CD8-positive, alpha-beta memory T cell (primary cell): ENCODE measurements around the gene MIF4GD. TPM values are rescaled to one million over a fixed set of nuclear protein-coding genes. Genes with fewer than 3 reads are reported as not detected.

Experiments
- CTCF ChIA-PET: fragments of 350-600 bp; sonication (Branson Sonifier 250); formaldehyde crosslinking; loops from one replicate; lab custom pipeline; 2021; ENCODE audit warnings: antibody characterized with exemption; lab: Charles Lee
- POLR2A ChIA-PET: fragments of 350-600 bp; sonication (Branson Sonifier 250); formaldehyde crosslinking; loops from one replicate; lab custom pipeline; 2021; ENCODE audit warnings: antibody characterized with exemption; lab: Charles Lee
- DNase-seq, 5 donors: peaks; one replicate each; pipeline versions ENCODE4 v3.0.0 to v3.0.0-alpha.2; 2020 to 2022; ENCODE audit warnings: mixed read lengths in 1 of 5
- H3K27ac ChIP-seq: one replicate; pipeline ENCODE4 v1.7.0; 2013; ENCODE audit warnings: low read depth, mild to moderate bottlenecking, low read length, moderate library complexity
- H3K27me3 ChIP-seq: 2 replicates; pipeline ENCODE4 v1.7.0; 2013; ENCODE audit warnings: low read length, mild to moderate bottlenecking; ENCODE audit not compliant: insufficient read depth, poor library complexity, severe bottlenecking
- H3K36me3 ChIP-seq: 2 replicates; pipeline ENCODE4 v1.7.0; 2013; ENCODE audit warnings: mild to moderate bottlenecking, low read length, moderate library complexity; ENCODE audit not compliant: insufficient read depth
- H3K4me1 ChIP-seq: 2 replicates; pipeline ENCODE4 v1.7.0; 2013; ENCODE audit warnings: mild to moderate bottlenecking, low read length, moderate library complexity; ENCODE audit not compliant: insufficient read depth
- H3K4me3 ChIP-seq: 2 replicates; pipeline ENCODE4 v1.7.0; 2013; ENCODE audit warnings: mild to moderate bottlenecking, low read length
- H3K9me3 ChIP-seq: 2 replicates; pipeline ENCODE4 v1.7.0; 2013; ENCODE audit warnings: mild to moderate bottlenecking, low read length
- H3K27ac Mint-ChIP-seq, 8 donors: one replicate each; pipeline ENCODE4 v1.8.0; 2020 to 2021; ENCODE audit warnings: mixed read lengths in 8 of 8, mild to moderate bottlenecking in 6 of 8, inconsistent platforms in 3 of 8, moderate library complexity in 3 of 8
- H3K27me3 Mint-ChIP-seq, 2 donors: one replicate each; pipeline ENCODE4 v1.8.0; 2020 to 2021; ENCODE audit warnings: mixed read lengths in 2 of 2, mild to moderate bottlenecking in 1 of 2, moderate library complexity in 1 of 2
- H3K36me3 Mint-ChIP-seq, 3 donors: one replicate each; pipeline ENCODE4 v1.8.0; 2020 to 2021; ENCODE audit warnings: mixed read lengths in 3 of 3, inconsistent platforms in 1 of 3, mild to moderate bottlenecking in 1 of 3
- H3K4me1 Mint-ChIP-seq, 3 donors: one replicate each; pipeline ENCODE4 v1.8.0; 2020 to 2021; ENCODE audit warnings: mixed read lengths in 3 of 3, inconsistent platforms in 1 of 3, mild to moderate bottlenecking in 1 of 3
- H3K4me3 Mint-ChIP-seq, 7 donors: one replicate each; pipeline ENCODE4 v1.8.0; 2020 to 2021; ENCODE audit warnings: mixed read lengths in 7 of 7, mild to moderate bottlenecking in 6 of 7, moderate library complexity in 4 of 7, inconsistent platforms in 2 of 7
- H3K9me3 Mint-ChIP-seq, 5 donors: one replicate each; pipeline ENCODE4 v1.8.0; 2020 to 2022; ENCODE audit warnings: mixed read lengths in 5 of 5, mild to moderate bottlenecking in 3 of 5, moderate library complexity in 2 of 5, inconsistent platforms in 1 of 5
- polyA plus RNA-seq: library from polyadenylated mRNA; unstranded; fragments of 300-500 nt; fragmentation: Illumina TruSeq; gene quantifications from one replicate; pipeline ENCODE4 v1.2.3, GENCODE V29; 2021
- total RNA-seq, 2 experiments: library from RNA; stranded (reverse); gene quantifications; one replicate each; pipeline ENCODE4 v1.2.3, GENCODE V29; 2021

The MIF4GD gene
- total and polyA plus RNA-seq, 3 experiments from 2014 or later: 38.5 to 108 (median 40.4) TPM

GRCh38 chr17:75313941-75314551 lies 43.0 kb upstream of the MIF4GD start:
- Histone ChIP-seq H3K27me3 (no peaks in the 10 kb centered on the region), H3K36me3 (peaks cover 8% of the 10 kb centered on the region), H3K27ac (no peak overlapping the region), H3K9me3 (no peaks in the 10 kb centered on the region), H3K4me3 (no peak overlapping the region), H3K4me1 (peaks cover 5% of the 10 kb centered on the region)
- Mint-ChIP-seq H3K4me1 (peaks cover 0 to 4% (median 4%) of the 10 kb centered on the region in 3 donors), H3K27ac (peak overlapping the region in 6 of 8 donors; percentile 4 to 75 (median 46)), H3K27me3 (no peaks in the 10 kb centered on the region), H3K4me3 (no peak overlapping the region), H3K9me3 (no peaks in the 10 kb centered on the region), H3K36me3 (peaks cover 0 to 22% (median 0%) of the 10 kb centered on the region in 3 donors)
- no peak for DNase-seq
- ChIA-PET CTCF (no interaction called here), POLR2A (no interaction called here)

GRCh38 chr17:75308732-75309629 lies 38.0 kb upstream of the MIF4GD start:
- H3K27me3 Mint-ChIP-seq: no peaks in the 10 kb centered on the region
- peaks cover 0 to 4% (median 0%) of the 10 kb centered on the region in 3 donors for H3K4me1 Mint-ChIP-seq
- H3K9me3 Mint-ChIP-seq: no peaks in the 10 kb centered on the region
- H3K27ac ChIP-seq: no peak overlapping the region
- peaks cover 0 to 2% (median 0%) of the 10 kb centered on the region in 3 donors for H3K36me3 Mint-ChIP-seq
- CTCF ChIA-PET: interaction anchor here (1.2 to 1.7 kb wide), 2 partner anchors 14 to 104 kb away, joined by 3 to 5 read pairs; no protein-coding TSS in a partner anchor
- DNase-seq: no peak
- no peaks in the 10 kb centered on the region for H3K9me3 ChIP-seq
- H3K27me3 ChIP-seq: no peaks in the 10 kb centered on the region
- H3K4me1 ChIP-seq: peaks cover 5% of the 10 kb centered on the region
- POLR2A ChIA-PET: interaction anchor here (0.5 to 0.7 kb wide), 2 partner anchors 12 to 162 kb away, joined by 3 to 5 read pairs; no protein-coding TSS in a partner anchor
- H3K36me3 ChIP-seq: no peaks in the 10 kb centered on the region
- H3K27ac Mint-ChIP-seq: peak overlapping the region in 1 of 8 donors; percentile 52
- H3K4me3 Mint-ChIP-seq: no peak overlapping the region
- no peak overlapping the region for H3K4me3 ChIP-seq

GRCh38 chr17:75307957-75308731 lies 37.1 kb upstream of the MIF4GD start:
- Mint-ChIP-seq H3K4me3 (no peak overlapping the region), H3K27me3 (no peaks in the 10 kb centered on the region), H3K4me1 (peaks cover 0 to 2% (median 0%) of the 10 kb centered on the region in 3 donors), H3K36me3 (no peaks in the 10 kb centered on the region), H3K27ac (peak overlapping the region in 3 of 8 donors; percentile 17 to 42 (median 29)), H3K9me3 (no peaks in the 10 kb centered on the region)
- Histone ChIP-seq H3K9me3 (no peaks in the 10 kb centered on the region), H3K27me3 (no peaks in the 10 kb centered on the region), H3K27ac (no peak overlapping the region), H3K4me3 (no peak overlapping the region), H3K4me1 (peaks cover 5% of the 10 kb centered on the region), H3K36me3 (no peaks in the 10 kb centered on the region)
- DNase-seq: no peak
- ChIA-PET POLR2A (no interaction called here), CTCF (interaction anchor here (1.2 to 1.7 kb wide), 2 partner anchors 15 to 104 kb away, joined by 3 to 5 read pairs; no protein-coding TSS in a partner anchor)

GRCh38 chr17:75301502-75302206 lies 30.6 kb upstream of the MIF4GD start:
- POLR2A ChIA-PET: interaction anchor here (0.5 kb wide), 1 partner anchor 13 kb away, joined by 3 read pairs; no protein-coding TSS in a partner anchor

GRCh38 chr17:75301049-75301448 lies 30.0 kb upstream of the MIF4GD start:
- H3K27me3 ChIP-seq: no peaks in the 10 kb centered on the region
- H3K4me3 ChIP-seq: no peak overlapping the region
- no peaks in the 10 kb centered on the region for H3K36me3 ChIP-seq
- H3K36me3 Mint-ChIP-seq: no peaks in the 10 kb centered on the region
- no peaks in the 10 kb centered on the region for H3K9me3 Mint-ChIP-seq
- H3K27me3 Mint-ChIP-seq: no peaks in the 10 kb centered on the region
- peaks cover 0 to 8% (median 5%) of the 10 kb centered on the region in 3 donors for H3K4me1 Mint-ChIP-seq
- no peak overlapping the region for H3K27ac ChIP-seq
- no peak overlapping the region for H3K4me3 Mint-ChIP-seq
- DNase-seq: no peak
- POLR2A ChIA-PET: interaction anchor here (0.5 kb wide), 1 partner anchor 14 kb away, joined by 3 read pairs; no protein-coding TSS in a partner anchor
- CTCF ChIA-PET: no interaction called here
- no peaks in the 10 kb centered on the region for H3K4me1 ChIP-seq
- peak overlapping the region in 1 of 8 donors; percentile 14 for H3K27ac Mint-ChIP-seq
- H3K9me3 ChIP-seq: no peaks in the 10 kb centered on the region

More at GRCh38 chr17:75301502-75302206, 30.6 kb upstream of the MIF4GD start:
- H3K36me3 ChIP-seq: no peaks in the 10 kb centered on the region
- H3K27ac Mint-ChIP-seq: no peak overlapping the region
- H3K4me1 Mint-ChIP-seq: peaks cover 0 to 8% (median 5%) of the 10 kb centered on the region in 3 donors
- no peaks in the 10 kb centered on the region for H3K27me3 ChIP-seq
- CTCF ChIA-PET: interaction anchor here (1.2 kb wide), 1 partner anchor 12 kb away, joined by 4 read pairs; the partner anchor contains the start of gene SLC25A19
- no peak overlapping the region for H3K4me3 Mint-ChIP-seq
- no peaks in the 10 kb centered on the region for H3K36me3 Mint-ChIP-seq
- H3K4me1 ChIP-seq: no peaks in the 10 kb centered on the region
- DNase-seq: no peak
- no peak overlapping the region for H3K4me3 ChIP-seq
- H3K27ac ChIP-seq: no peak overlapping the region
- H3K9me3 ChIP-seq: no peaks in the 10 kb centered on the region
- no peaks in the 10 kb centered on the region for H3K27me3 Mint-ChIP-seq
- H3K9me3 Mint-ChIP-seq: no peaks in the 10 kb centered on the region

GRCh38 chr17:75300280-75300679 lies 29.2 kb upstream of the MIF4GD start:
- no peak overlapping the region for H3K4me3 Mint-ChIP-seq
- Histone ChIP-seq H3K4me3 (no peak overlapping the region), H3K27ac (no peak overlapping the region), H3K36me3 (no peaks in the 10 kb centered on the region), H3K9me3 (no peaks in the 10 kb centered on the region), H3K4me1 (no peaks in the 10 kb centered on the region), H3K27me3 (no peaks in the 10 kb centered on the region)
- no peaks in the 10 kb centered on the region for H3K36me3 Mint-ChIP-seq
- DNase-seq: no peak
- ChIA-PET CTCF (interaction anchor here (0.6 kb wide), 1 partner anchor 15 kb away, joined by 3 read pairs; no protein-coding TSS in a partner anchor), POLR2A (interaction anchor here (0.9 kb wide), 1 partner anchor 11 kb away, joined by 3 read pairs; the partner anchor contains the start of gene SLC25A19)
- peaks cover 0 to 10% (median 7%) of the 10 kb centered on the region in 3 donors for H3K4me1 Mint-ChIP-seq
- H3K27me3 Mint-ChIP-seq: no peaks in the 10 kb centered on the region
- H3K9me3 Mint-ChIP-seq: no peaks in the 10 kb centered on the region
- H3K27ac Mint-ChIP-seq: peak overlapping the region in 1 of 8 donors; percentile 14
